HG03378 (cell line): ENCODE results near the gene AHNAK.
"Not testable (repeated sequence)": the region's sequence is repeated elsewhere in the genome, so short reads cannot be mapped to it uniquely, and the experiment has no call there.

Experiments used
- ATAC-seq: cut with Tn5 transposase; IDR thresholded peaks from one replicate; pipeline ENCODE4 v1.9.1; 2021; ENCODE audit warnings: mild to moderate bottlenecking, moderate library complexity; ENCODE audit not compliant: unreplicated experiment

The AHNAK gene

GRCh38 chr11:62534779-62535545 is 11.6 kb downstream of the AHNAK start:
- ATAC-seq = no peak

DNA sequence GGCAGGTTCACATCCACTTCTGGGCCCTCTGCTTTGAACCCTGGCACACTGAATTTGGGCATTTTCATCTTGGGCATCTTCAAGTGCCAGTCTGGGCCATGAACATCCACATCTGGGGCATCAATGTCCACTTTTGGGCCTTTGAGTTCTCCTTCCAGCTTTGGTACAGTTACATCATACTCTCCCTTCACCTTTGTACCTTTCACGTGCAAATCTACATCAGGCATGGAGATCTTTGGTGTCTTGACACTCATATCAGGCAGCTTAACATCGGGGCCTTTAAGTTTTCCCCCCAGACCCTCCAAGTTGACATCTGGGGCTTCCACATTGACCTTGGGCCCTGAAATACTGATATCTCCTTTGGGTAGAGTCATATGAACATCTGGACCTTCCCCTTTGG is 14.5 kb downstream of the AHNAK start:
- no peak for ATAC-seq

- no peak for ATAC-seq
Measured at GRCh38 chr11:62516736-62517371, 29.8 kb downstream of the AHNAK start.

- ATAC-seq = no peak
Measured at GRCh38 chr11:62514151-62514550, 32.5 kb downstream of the AHNAK start.

GRCh38 chr11:62513626-62514025 is 33.0 kb downstream of the AHNAK start:
- no peak for ATAC-seq

GRCh38 chr11:62512961-62513360 is 33.6 kb downstream of the AHNAK start:
- ATAC-seq = no peak

GRCh38 chr11:62508336-62509058 is 38.1 kb downstream of the AHNAK start:
- no peak for ATAC-seq

GRCh38 chr11:62507125-62507422 is 39.5 kb downstream of the AHNAK start:
- ATAC-seq = no peak

- no peak for ATAC-seq
Measured at GRCh38 chr11:62506413-62507124, 40.0 kb downstream of the AHNAK start.

- no peak for ATAC-seq
Measured at GRCh38 chr11:62505440-62506091, 41.0 kb downstream of the AHNAK start.

- no peak for ATAC-seq
Measured at GRCh38 chr11:62505059-62505439, 41.6 kb downstream of the AHNAK start.

GRCh38 chr11:62504158-62504973 is 42.2 kb downstream of the AHNAK start:
- ATAC-seq = no peak

DNA sequence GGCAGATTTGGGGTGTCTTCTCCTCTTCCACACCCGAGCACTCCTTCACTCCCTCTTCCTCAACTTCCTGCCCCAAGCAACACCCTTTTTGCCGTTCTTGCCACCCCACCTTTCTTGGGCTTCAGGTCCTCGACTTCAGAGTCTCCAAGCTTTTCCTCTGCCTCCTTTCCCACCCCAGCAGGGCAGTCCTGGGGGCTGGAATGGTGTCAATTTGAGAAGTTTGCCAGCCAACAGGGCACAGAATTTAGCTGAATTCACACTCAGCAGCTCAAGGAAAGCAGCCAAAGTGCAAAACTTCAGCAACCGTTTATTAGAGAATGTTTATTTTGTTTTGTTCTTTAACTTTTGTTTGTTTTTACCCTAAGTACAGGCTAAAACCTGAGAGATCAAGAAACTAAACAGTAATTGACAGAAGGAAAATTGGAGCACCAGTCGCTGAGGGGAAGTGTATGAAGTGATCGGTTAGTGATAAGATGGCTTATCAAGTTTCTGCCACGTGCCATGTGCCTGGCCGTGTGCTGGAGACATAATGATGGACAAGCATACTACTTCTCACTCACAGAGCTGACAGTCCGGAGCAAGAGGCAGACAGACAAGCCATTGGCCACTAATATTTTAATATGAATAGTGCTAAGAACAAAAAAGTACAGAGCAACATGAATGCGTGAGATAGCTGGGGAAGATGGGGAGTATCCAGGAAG is 44.4 kb downstream of the AHNAK start:
- ATAC-seq = no peak

GRCh38 chr11:62501432-62501891 is 45.1 kb downstream of the AHNAK start:
- ATAC-seq = no peak

DNA sequence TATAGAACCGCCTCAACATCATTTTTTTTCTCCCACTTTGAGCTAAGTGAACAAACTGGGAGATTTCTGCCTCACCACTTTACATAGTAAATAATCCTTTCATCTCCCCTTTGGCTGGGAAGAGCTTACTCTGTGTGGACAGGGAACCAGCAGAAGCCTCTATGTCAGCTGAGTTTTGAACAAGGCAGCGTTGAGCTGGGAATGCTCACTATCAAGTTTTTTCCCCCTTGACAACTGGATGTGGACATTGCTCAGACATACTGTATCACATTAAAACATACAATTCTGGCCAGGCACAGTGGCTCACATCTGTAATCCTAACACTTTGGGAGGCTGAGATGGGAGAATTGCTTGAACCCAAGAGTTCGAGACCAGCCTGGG is 46.0 kb downstream of the AHNAK start:
- ATAC-seq = no peak

DNA sequence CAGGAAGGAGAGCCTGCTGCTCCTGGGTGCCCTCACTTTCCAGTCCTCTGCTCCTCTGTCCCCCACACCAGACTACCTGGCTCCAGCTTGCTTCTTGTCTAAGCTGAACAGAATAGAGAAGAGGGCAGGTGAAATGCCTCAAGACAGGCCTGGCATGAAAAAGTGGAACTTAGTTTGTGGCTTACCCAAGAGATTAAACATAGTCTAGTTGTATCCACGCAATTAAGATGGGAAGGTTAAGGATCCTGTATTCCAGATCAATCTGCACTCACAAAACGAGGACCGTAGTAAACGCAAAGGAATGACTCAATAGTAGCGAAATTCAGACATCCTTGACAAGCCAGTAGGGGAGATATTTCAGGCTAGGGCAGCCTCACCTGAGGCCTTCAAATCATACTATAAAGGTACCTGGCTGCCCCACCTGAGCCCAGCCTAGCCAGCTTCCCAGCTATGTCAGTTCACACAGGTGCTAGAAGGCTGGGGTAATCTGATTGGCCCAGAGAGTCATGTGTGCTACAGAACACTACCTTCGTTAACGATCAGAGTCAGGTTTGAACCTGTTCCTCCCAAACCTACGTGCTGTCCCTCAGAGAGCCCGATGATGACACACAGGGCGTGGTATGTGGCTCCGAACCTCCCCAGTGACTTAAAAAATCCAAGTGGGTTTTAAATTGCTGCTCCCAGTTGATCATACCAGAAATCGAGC is 46.5 kb downstream of the AHNAK start:
- ATAC-seq = no peak

- not testable (repeated sequence) for ATAC-seq
Measured at GRCh38 chr11:62499311-62499943, 47.2 kb downstream of the AHNAK start.

DNA sequence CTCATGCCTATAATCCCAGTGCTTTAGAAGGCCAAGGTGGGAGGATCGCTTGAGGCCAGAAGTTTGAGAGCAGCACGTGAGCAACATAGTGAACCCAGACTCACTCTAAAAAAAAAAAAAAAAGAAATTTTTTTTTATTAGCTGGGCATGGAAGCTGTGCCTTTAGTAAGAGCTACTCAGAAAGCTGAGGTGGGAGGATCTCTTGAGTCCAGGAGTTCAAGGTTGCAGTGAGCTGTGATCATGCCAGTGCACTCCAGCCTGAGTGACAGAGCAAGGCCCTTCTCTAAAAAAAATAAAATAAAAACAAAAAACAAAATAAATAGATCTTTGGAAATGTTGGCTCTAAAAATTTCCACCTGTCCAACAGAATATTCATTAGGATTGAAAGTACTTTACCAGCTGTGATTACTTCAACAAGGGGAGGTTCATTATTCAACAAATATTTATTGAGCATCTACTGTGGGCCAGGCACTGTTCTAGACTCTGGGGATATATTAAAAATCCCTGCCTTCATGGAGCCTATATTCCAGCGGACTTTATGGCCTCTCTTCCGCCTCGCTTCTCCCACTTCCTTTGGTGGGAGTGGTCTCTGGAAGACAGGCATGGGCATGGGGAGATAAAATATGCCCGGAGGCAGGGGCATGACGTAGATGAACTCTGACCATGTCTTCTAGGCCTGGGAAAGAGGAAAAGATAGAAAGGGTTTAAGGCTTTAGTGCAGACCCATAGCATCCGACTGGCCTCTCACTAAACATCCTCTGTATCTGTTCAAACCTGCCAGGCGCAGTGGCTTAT is 47.9 kb downstream of the AHNAK start:
- no peak for ATAC-seq
